NT2/D1 (cell line): ENCODE measurements around the gene CFAP410.

Experiments used
- SUZ12 ChIP-seq: IDR thresholded peaks from 2 replicates; pipeline ENCODE4 v1.6.1; 2011; ENCODE audit not compliant: insufficient read length, insufficient read depth; ENCODE audit errors: extremely low read depth
- YY1 ChIP-seq: IDR thresholded peaks from 2 replicates; pipeline ENCODE4 v1.6.1; 2011; ENCODE audit not compliant: insufficient read length, insufficient read depth

- TF ChIP-seq SUZ12 (no peak), YY1 (no peak)
Observed at GRCh38 chr21:44356636-44357035, 17.4 kb upstream of the CFAP410 start.
